GM12891 (cell line): ENCODE measurements around the gene NR5A1.

Experiments used
- POLR2A ChIP-seq: IDR thresholded peaks from 2 replicates; pipeline ENCODE4 v1.6.1; 2011; ENCODE audit warnings: low read depth, low read length, control low read depth
- POLR2AphosphoS5 ChIP-seq: IDR thresholded peaks from 2 replicates; pipeline ENCODE4 v1.6.1; 2011; ENCODE audit warnings: low read depth, low read length, control low read depth
- POU2F2 ChIP-seq: IDR thresholded peaks from 2 replicates; pipeline ENCODE4 v1.6.1; 2011; ENCODE audit warnings: low read depth, mild to moderate bottlenecking, control low read depth, low read length, moderate library complexity
- TAF1 ChIP-seq: IDR thresholded peaks from 2 replicates; pipeline ENCODE4 v1.6.1; 2011; ENCODE audit warnings: low read depth, low read length, control low read depth

DNA sequence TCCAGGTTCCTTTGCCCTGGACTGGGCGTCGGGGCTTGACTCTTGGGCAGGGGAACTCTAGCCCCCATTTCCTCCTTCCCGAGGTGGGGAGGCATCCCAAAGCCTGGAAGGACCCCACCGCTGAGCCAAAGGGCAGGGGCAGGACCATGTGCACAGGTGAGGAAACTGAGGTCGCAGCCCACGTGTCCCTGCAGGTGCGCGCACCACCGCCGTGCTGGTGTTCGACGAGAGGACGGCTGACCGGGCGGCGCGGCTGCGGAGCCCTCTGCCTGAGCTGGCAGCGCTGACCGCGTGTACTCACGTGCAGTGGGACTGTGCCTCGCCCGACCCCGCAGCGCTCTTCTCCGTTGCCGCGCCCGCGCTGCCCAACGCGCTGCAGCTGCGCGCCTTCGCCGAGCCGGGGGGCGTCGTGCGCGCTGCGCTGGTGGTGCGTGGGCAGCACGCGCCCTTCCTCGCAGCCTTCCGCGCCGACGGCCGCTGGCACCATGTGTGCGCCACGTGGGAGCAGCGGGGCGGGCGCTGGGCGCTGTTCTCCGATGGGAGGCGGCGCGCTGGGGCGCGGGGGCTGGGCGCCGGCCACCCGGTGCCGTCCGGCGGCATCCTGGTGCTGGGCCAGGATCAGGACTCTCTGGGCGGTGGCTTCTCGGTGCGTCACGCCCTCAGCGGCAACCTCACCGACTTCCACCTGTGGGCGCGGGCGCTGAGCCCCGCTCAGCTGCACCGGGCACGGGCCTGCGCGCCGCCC is 54.2 kb downstream of the NR5A1 start:
- TF ChIP-seq TAF1, result no peak
- TF ChIP-seq POLR2A, result no peak
- no peak for TF ChIP-seq POLR2AphosphoS5
- TF ChIP-seq POU2F2, result no peak
